Trophoblast cell (in vitro differentiated cells and primary cell): Measurements from ENCODE around the gene SLC41A3.
"Not testable (repeated sequence)": the region's sequence is repeated elsewhere in the genome, so short reads cannot be mapped to it uniquely, and the experiment has no call there.

Experiments
- DNase-seq, 2 donors: peaks; one replicate each; pipeline ENCODE4 v3.0.0-alpha.2; 2016
- H2AFZ ChIP-seq: 2 replicates; pipeline ENCODE4 v1.6.1; 2013; ENCODE audit warnings: low read length, moderate library complexity, mild to moderate bottlenecking; ENCODE audit not compliant: insufficient read depth, poor library complexity
- H2AK5ac ChIP-seq: 2 replicates; pipeline ENCODE4 v1.6.1; 2013; ENCODE audit warnings: mild to moderate bottlenecking, low read length
- H2BK120ac ChIP-seq: 2 replicates; pipeline ENCODE4 v1.6.1; 2013; ENCODE audit warnings: low read length, mild to moderate bottlenecking, moderate library complexity; ENCODE audit not compliant: insufficient read depth, poor library complexity
- H2BK12ac ChIP-seq: 2 replicates; pipeline ENCODE4 v1.6.1; 2013; ENCODE audit warnings: mild to moderate bottlenecking, low read length, moderate library complexity
- H2BK5ac ChIP-seq: 2 replicates; pipeline ENCODE4 v1.6.1; 2013; ENCODE audit warnings: low read length, low read depth, moderate library complexity, mild to moderate bottlenecking; ENCODE audit not compliant: poor library complexity
- H3K14ac ChIP-seq: 2 replicates; pipeline ENCODE4 v1.6.1; 2013; ENCODE audit warnings: mild to moderate bottlenecking, low read length
- H3K18ac ChIP-seq: 2 replicates; pipeline ENCODE4 v1.6.1; 2013; ENCODE audit warnings: mild to moderate bottlenecking, low read length
- H3K23ac ChIP-seq: 2 replicates; pipeline ENCODE4 v1.6.1; 2013; ENCODE audit warnings: low read length
- H3K27ac ChIP-seq: 2 replicates; pipeline ENCODE4 v1.5.1; 2013; ENCODE audit warnings: low read depth, mild to moderate bottlenecking, inconsistent platforms, low read length, moderate library complexity
- H3K27me3 ChIP-seq: 2 replicates; pipeline ENCODE4 v1.6.1; 2013; ENCODE audit warnings: inconsistent platforms, mild to moderate bottlenecking, low read length, moderate library complexity; ENCODE audit not compliant: insufficient read depth
- H3K36me3 ChIP-seq, 2 experiments: 1 replicate in 1 of 2; 2 replicates in 1 of 2; pipeline ENCODE4 v1.6.1; 2013; ENCODE audit warnings: low read length in 2 of 2, mild to moderate bottlenecking in 2 of 2, moderate library complexity in 1 of 2; ENCODE audit not compliant: insufficient read depth in 2 of 2, control insufficient read depth in 1 of 2
- H3K4ac ChIP-seq: 2 replicates; pipeline ENCODE4 v1.6.1; 2013; ENCODE audit warnings: low read depth, mild to moderate bottlenecking, low read length, moderate library complexity
- H3K4me1 ChIP-seq, 2 experiments: 1 replicate in 1 of 2; 2 replicates in 1 of 2; pipeline ENCODE4 v1.6.1; 2013; ENCODE audit warnings: low read length in 2 of 2, mild to moderate bottlenecking in 2 of 2, moderate library complexity in 1 of 2; ENCODE audit not compliant: insufficient read depth in 2 of 2, control insufficient read depth in 1 of 2
- H3K4me2 ChIP-seq: 2 replicates; pipeline ENCODE4 v1.6.1; 2013; ENCODE audit warnings: inconsistent platforms, mild to moderate bottlenecking, low read length, moderate library complexity
- H3K4me3 ChIP-seq: 2 replicates; pipeline ENCODE4 v1.5.1; 2013; ENCODE audit warnings: mild to moderate bottlenecking, low read depth, low read length, inconsistent platforms
- H3K79me1 ChIP-seq: one replicate; pipeline ENCODE4 v1.6.1; 2013; ENCODE audit warnings: low read length
- H3K79me2 ChIP-seq: 2 replicates; pipeline ENCODE4 v1.6.1; 2013; ENCODE audit warnings: low read length, mild to moderate bottlenecking; ENCODE audit not compliant: control insufficient read depth, insufficient read depth, poor library complexity
- H3K9ac ChIP-seq: 2 replicates; pipeline ENCODE4 v1.6.1; 2013; ENCODE audit warnings: mild to moderate bottlenecking, low read length
- H3K9me3 ChIP-seq: 2 replicates; pipeline ENCODE4 v1.6.1; 2013; ENCODE audit warnings: low read depth, mild to moderate bottlenecking, control low read depth, inconsistent platforms, low read length; ENCODE audit not compliant: insufficient read depth
- H4K12ac ChIP-seq: 2 replicates; pipeline ENCODE4 v1.6.1; 2013; ENCODE audit warnings: low read depth, mild to moderate bottlenecking, low read length, moderate library complexity
- H4K8ac ChIP-seq: 2 replicates; pipeline ENCODE4 v1.6.1; 2013; ENCODE audit warnings: low read depth, mild to moderate bottlenecking, low read length, moderate library complexity
- H4K91ac ChIP-seq: one replicate; pipeline ENCODE4 v1.6.1; 2013; ENCODE audit warnings: low read depth, mild to moderate bottlenecking, low read length, moderate library complexity
- WGBS: extraction: QIAGEN DNeasy Blood & Tissue Kit; methylation state at CpG from one replicate; pipeline ENCODE4 v1.1.7; 2013; ENCODE audit warnings: missing lambda C conversion rate; ENCODE audit not compliant: insufficient read length, insufficient coverage; ENCODE audit errors: extremely low coverage; 5-methylcytosine and 5-hydroxymethylcytosine counted together

SLC41A3 gene

GRCh38 chr3:126096274-126096673 is 12.3 kb upstream of the SLC41A3 start:
- H3K36me3 ChIP-seq, H4K12ac ChIP-seq, H2AK5ac ChIP-seq, H2BK120ac ChIP-seq, H3K4me3 ChIP-seq, H4K8ac ChIP-seq, H2BK12ac ChIP-seq, H3K4ac ChIP-seq, H3K4me2 ChIP-seq, H4K91ac ChIP-seq, H3K79me1 ChIP-seq, H3K14ac ChIP-seq, H3K23ac ChIP-seq, H3K79me2 ChIP-seq, H2BK5ac ChIP-seq, H3K4me1 ChIP-seq, H3K9ac ChIP-seq, H3K18ac ChIP-seq, H3K27me3 ChIP-seq, H3K9me3 ChIP-seq, DNase-seq, H3K27ac ChIP-seq, H2AFZ ChIP-seq: not testable (repeated sequence)
- whole genome bisulfite sequencing: no CpG with 5 or more reads among the region's 6 CpGs

- not testable (repeated sequence) for H3K79me2 ChIP-seq, H4K91ac ChIP-seq, H3K4me1 ChIP-seq, H2BK120ac ChIP-seq, H2BK12ac ChIP-seq, H2BK5ac ChIP-seq, H3K4me3 ChIP-seq, H3K36me3 ChIP-seq, H3K4ac ChIP-seq, H3K27me3 ChIP-seq, DNase-seq, H3K9me3 ChIP-seq, H2AK5ac ChIP-seq, H3K14ac ChIP-seq, H3K9ac ChIP-seq, H3K79me1 ChIP-seq, H3K27ac ChIP-seq, H4K8ac ChIP-seq, H3K23ac ChIP-seq, H2AFZ ChIP-seq, H4K12ac ChIP-seq, H3K4me2 ChIP-seq, H3K18ac ChIP-seq
- WGBS: no CpG with 5 or more reads among the region's 5 CpGs
Observed at GRCh38 chr3:126092128-126092527, 8.2 kb upstream of the SLC41A3 start.

GRCh38 chr3:126087552-126088175 is 3.7 kb upstream of the SLC41A3 start:
- H3K4me2 ChIP-seq: no peak overlapping the region
- no peak overlapping the region for H3K27ac ChIP-seq
- peaks cover 11% of the 10 kb centered on the region for H3K79me1 ChIP-seq
- H3K23ac ChIP-seq: no peak overlapping the region
- no peak overlapping the region for H3K14ac ChIP-seq
- H4K8ac ChIP-seq: no peak overlapping the region
- H2BK12ac ChIP-seq: no peak overlapping the region
- H2BK5ac ChIP-seq: no peak overlapping the region
- H3K4ac ChIP-seq: no peak overlapping the region
- H3K9me3 ChIP-seq: peaks cover 6% of the 10 kb centered on the region
- no peak overlapping the region for H2AFZ ChIP-seq
- no peaks in the 10 kb centered on the region for H3K27me3 ChIP-seq
- peaks cover 0 to 1% of the 10 kb centered on the region in 2 experiments for H3K36me3 ChIP-seq
- no peak for DNase-seq
- H3K4me3 ChIP-seq: no peak overlapping the region
- no peak overlapping the region for H3K9ac ChIP-seq
- peaks cover 2% of the 10 kb centered on the region for H3K79me2 ChIP-seq
- WGBS: 100% methylated on average over 1 of the region's 1 CpG
- H4K12ac ChIP-seq: no peak overlapping the region
- no peak overlapping the region for H4K91ac ChIP-seq
- no peak overlapping the region for H2AK5ac ChIP-seq
- H2BK120ac ChIP-seq: no peak overlapping the region
- H3K4me1 ChIP-seq: peaks cover 0 to 6% of the 10 kb centered on the region in 2 experiments
- H3K18ac ChIP-seq: no peak overlapping the region

- H3K9ac ChIP-seq: no peak overlapping the region
- H3K4me3 ChIP-seq: no peak overlapping the region
Observed at GRCh38 chr3:126085841-126086240, 1.9 kb upstream of the SLC41A3 start.

More at GRCh38 chr3:126085841-126086240, 1.9 kb upstream of the SLC41A3 start:
- Histone ChIP-seq H3K18ac (no peak overlapping the region), H4K12ac (no peak overlapping the region), H3K4ac (no peak overlapping the region), H3K27ac (no peak overlapping the region), H4K91ac (no peak overlapping the region), H2BK120ac (no peak overlapping the region), H2AFZ (no peak overlapping the region), H3K4me1 (peaks cover 0 to 6% of the 10 kb centered on the region in 2 experiments), H4K8ac (no peak overlapping the region), H3K79me2 (peaks cover 2% of the 10 kb centered on the region), H3K36me3 (peaks cover 0 to 1% of the 10 kb centered on the region in 2 experiments), H3K27me3 (no peaks in the 10 kb centered on the region), H3K23ac (no peak overlapping the region), H3K4me2 (no peak overlapping the region), H3K9me3 (peaks cover 3% of the 10 kb centered on the region), H2BK12ac (no peak overlapping the region), H2AK5ac (no peak overlapping the region), H3K79me1 (peaks cover 11% of the 10 kb centered on the region), H2BK5ac (no peak overlapping the region), H3K14ac (no peak overlapping the region)
- no CpG with 5 or more reads among the region's 2 CpGs for WGBS
- no peak for DNase-seq
